ENCODE measurements around the gene BCAS3.

The BCAS3 gene

GRCh38 chr17:61369751-61370150 lies 692.1 kb downstream of the BCAS3 start:
- no peak for TF ChIP-seq POLR2A (IDR thresholded peaks at IDR 0.05; ENCODE audit: low read depth, low read length)
- no peak for TF ChIP-seq TAF1 (IDR thresholded peaks at IDR 0.05; ENCODE audit: borderline replicate concordance, low read depth, low read length)
- no peak for TF ChIP-seq POLR2AphosphoS5 (IDR thresholded peaks at IDR 0.05; ENCODE audit: low read depth, low read length)
- no peak for DNase-seq (ENCODE audit: insufficient read length)
- FAIRE-seq = no peak

- DNase-seq (ENCODE audit: insufficient read length) (no peak), FAIRE-seq (no peak)
- no peak for TF ChIP-seq POLR2A (IDR thresholded peaks at IDR 0.05; ENCODE audit: low read depth, low read length)
- no peak for TF ChIP-seq POLR2AphosphoS5 (IDR thresholded peaks at IDR 0.05; ENCODE audit: low read depth, low read length)
Observed at GRCh38 chr17:61371179-61371578, 693.5 kb downstream of the BCAS3 start.

GRCh38 chr17:61371606-61372005 lies 694.0 kb downstream of the BCAS3 start:
- TF ChIP-seq TAF1 (IDR thresholded peaks at IDR 0.05; ENCODE audit: borderline replicate concordance, low read depth, low read length) = no peak
- no peak for TF ChIP-seq POLR2A (IDR thresholded peaks at IDR 0.05; ENCODE audit: low read depth, low read length)
- DNase-seq (ENCODE audit: insufficient read length) (no peak), FAIRE-seq (no peak)

GRCh38 chr17:61372436-61372835 lies 694.8 kb downstream of the BCAS3 start:
- FAIRE-seq (no peak), DNase-seq (ENCODE audit: insufficient read length) (no peak)
- no peak for TF ChIP-seq TAF1 (IDR thresholded peaks at IDR 0.05; ENCODE audit: borderline replicate concordance, low read depth, low read length)
- TF ChIP-seq POLR2AphosphoS5 (IDR thresholded peaks at IDR 0.05; ENCODE audit: low read depth, low read length) = no peak

GRCh38 chr17:61376931-61377838 lies 699.5 kb downstream of the BCAS3 start:
- DNase-seq (ENCODE audit: insufficient read length) = no peak
- TF ChIP-seq POLR2AphosphoS5 (IDR thresholded peaks at IDR 0.05; ENCODE audit: low read depth, low read length) = no peak
- no peak for TF ChIP-seq TAF1 (IDR thresholded peaks at IDR 0.05; ENCODE audit: borderline replicate concordance, low read depth, low read length)
- TF ChIP-seq POLR2A (IDR thresholded peaks at IDR 0.05; ENCODE audit: low read depth, low read length) = no peak
- no peak for FAIRE-seq

- FAIRE-seq (no peak), DNase-seq (ENCODE audit: insufficient read length) (no peak)
- TF ChIP-seq TAF1 (IDR thresholded peaks at IDR 0.05; ENCODE audit: borderline replicate concordance, low read depth, low read length) = no peak
- no peak for TF ChIP-seq POLR2A (IDR thresholded peaks at IDR 0.05; ENCODE audit: low read depth, low read length)
- no peak for TF ChIP-seq POLR2AphosphoS5 (IDR thresholded peaks at IDR 0.05; ENCODE audit: low read depth, low read length)
Observed at GRCh38 chr17:61378658-61379456, 701.2 kb downstream of the BCAS3 start.

GRCh38 chr17:61379457-61380216 lies 702.0 kb downstream of the BCAS3 start:
- FAIRE-seq (no peak), DNase-seq (ENCODE audit: insufficient read length) (no peak)
- no peak for TF ChIP-seq TAF1 (IDR thresholded peaks at IDR 0.05; ENCODE audit: borderline replicate concordance, low read depth, low read length)
- TF ChIP-seq POLR2AphosphoS5 (IDR thresholded peaks at IDR 0.05; ENCODE audit: low read depth, low read length) = no peak
- no peak for TF ChIP-seq POLR2A (IDR thresholded peaks at IDR 0.05; ENCODE audit: low read depth, low read length)

- no peak for DNase-seq (ENCODE audit: insufficient read length)
- FAIRE-seq = peak; percentile 27
- no peak for TF ChIP-seq TAF1 (IDR thresholded peaks at IDR 0.05; ENCODE audit: borderline replicate concordance, low read depth, low read length)
Observed at GRCh38 chr17:61380217-61380835, 702.7 kb downstream of the BCAS3 start.

- TF ChIP-seq TAF1 (IDR thresholded peaks at IDR 0.05; ENCODE audit: borderline replicate concordance, low read depth, low read length) (no peak), POLR2A (IDR thresholded peaks at IDR 0.05; ENCODE audit: low read depth, low read length) (no peak), POLR2AphosphoS5 (IDR thresholded peaks at IDR 0.05; ENCODE audit: low read depth, low read length) (no peak)
- DNase-seq (ENCODE audit: insufficient read length) = no peak
- no peak for FAIRE-seq
Observed at GRCh38 chr17:61380836-61381525, 703.3 kb downstream of the BCAS3 start.

- DNase-seq (ENCODE audit: insufficient read length) (no peak), FAIRE-seq (no peak)
- no peak for TF ChIP-seq POLR2AphosphoS5 (IDR thresholded peaks at IDR 0.05; ENCODE audit: low read depth, low read length)
- no peak for TF ChIP-seq POLR2A (IDR thresholded peaks at IDR 0.05; ENCODE audit: low read depth, low read length)
- no peak for TF ChIP-seq TAF1 (IDR thresholded peaks at IDR 0.05; ENCODE audit: borderline replicate concordance, low read depth, low read length)
Observed at GRCh38 chr17:61381537-61381936, 703.9 kb downstream of the BCAS3 start.
